HCEC 1CT (cell line): ENCODE measurements around the gene ABCC9.
"Not testable (repeated sequence)": the region's sequence is repeated elsewhere in the genome, so short reads cannot be mapped to it uniquely, and the experiment has no call there.

Experiments used
- DNase-seq: peaks from one replicate; pipeline ENCODE4 v3.0.0-alpha.2; 2017

Gene ABCC9

GRCh38 chr12:21813751-21814150 is 127.5 kb downstream of the ABCC9 start:
- no peak for DNase-seq

- no peak for DNase-seq
Observed at GRCh38 chr12:21813125-21813524, 128.1 kb downstream of the ABCC9 start.

GRCh38 chr12:21812340-21812739 is 128.9 kb downstream of the ABCC9 start:
- DNase-seq, result not testable (repeated sequence)

- no peak for DNase-seq
Observed at GRCh38 chr12:21809100-21809499, 132.1 kb downstream of the ABCC9 start.

- DNase-seq, result no peak
Observed at GRCh38 chr12:21806255-21806654, 135.0 kb downstream of the ABCC9 start.

- DNase-seq, result no peak
Observed at GRCh38 chr12:21801522-21802288, 139.5 kb downstream of the ABCC9 start.

- DNase-seq, result no peak
Observed at GRCh38 chr12:21800011-21800410, 141.2 kb downstream of the ABCC9 start.

GRCh38 chr12:21797539-21797938 is 143.7 kb downstream of the ABCC9 start:
- no peak for DNase-seq

GRCh38 chr12:21795648-21796328 is 145.4 kb downstream of the ABCC9 start:
- no peak for DNase-seq

GRCh38 chr12:21794807-21795595 is 146.2 kb downstream of the ABCC9 start:
- DNase-seq, result not testable (repeated sequence)

GRCh38 chr12:21789687-21790086 is 151.5 kb downstream of the ABCC9 start:
- DNase-seq, result not testable (repeated sequence)

GRCh38 chr12:21788089-21788983 is 152.9 kb downstream of the ABCC9 start:
- DNase-seq, result no peak

GRCh38 chr12:21786041-21786531 is 155.1 kb downstream of the ABCC9 start:
- DNase-seq, result no peak

- not testable (repeated sequence) for DNase-seq
Observed at GRCh38 chr12:21782723-21783122, 158.5 kb downstream of the ABCC9 start.

- DNase-seq, result no peak
Observed at GRCh38 chr12:21780786-21781185, 160.4 kb downstream of the ABCC9 start.

GRCh38 chr12:21776175-21776574 is 165.1 kb downstream of the ABCC9 start:
- DNase-seq, result no peak

GRCh38 chr12:21775133-21775820 is 165.9 kb downstream of the ABCC9 start:
- no peak for DNase-seq

- peak; percentile 48 for DNase-seq
Observed at GRCh38 chr12:21774358-21775132, 166.7 kb downstream of the ABCC9 start, which contains the start of gene KCNJ8. KCNJ8 (minus strand) TSS chr12:21774706; CDS start chr12:21773616, 1,090 bp downstream.

GRCh38 chr12:21773806-21774205 is 167.4 kb downstream of the ABCC9 start:
- peak; percentile 20 for DNase-seq

- DNase-seq, result peak; percentile 36
Observed at GRCh38 chr12:21773263-21773741, 167.9 kb downstream of the ABCC9 start.
